NCI-H226 (cell line): ENCODE measurements around the gene CDHR2.

ENCODE experiments used
- DNase-seq: peaks from one replicate; pipeline ENCODE4 v3.0.0-alpha.2; 2015

The CDHR2 gene, protein sequence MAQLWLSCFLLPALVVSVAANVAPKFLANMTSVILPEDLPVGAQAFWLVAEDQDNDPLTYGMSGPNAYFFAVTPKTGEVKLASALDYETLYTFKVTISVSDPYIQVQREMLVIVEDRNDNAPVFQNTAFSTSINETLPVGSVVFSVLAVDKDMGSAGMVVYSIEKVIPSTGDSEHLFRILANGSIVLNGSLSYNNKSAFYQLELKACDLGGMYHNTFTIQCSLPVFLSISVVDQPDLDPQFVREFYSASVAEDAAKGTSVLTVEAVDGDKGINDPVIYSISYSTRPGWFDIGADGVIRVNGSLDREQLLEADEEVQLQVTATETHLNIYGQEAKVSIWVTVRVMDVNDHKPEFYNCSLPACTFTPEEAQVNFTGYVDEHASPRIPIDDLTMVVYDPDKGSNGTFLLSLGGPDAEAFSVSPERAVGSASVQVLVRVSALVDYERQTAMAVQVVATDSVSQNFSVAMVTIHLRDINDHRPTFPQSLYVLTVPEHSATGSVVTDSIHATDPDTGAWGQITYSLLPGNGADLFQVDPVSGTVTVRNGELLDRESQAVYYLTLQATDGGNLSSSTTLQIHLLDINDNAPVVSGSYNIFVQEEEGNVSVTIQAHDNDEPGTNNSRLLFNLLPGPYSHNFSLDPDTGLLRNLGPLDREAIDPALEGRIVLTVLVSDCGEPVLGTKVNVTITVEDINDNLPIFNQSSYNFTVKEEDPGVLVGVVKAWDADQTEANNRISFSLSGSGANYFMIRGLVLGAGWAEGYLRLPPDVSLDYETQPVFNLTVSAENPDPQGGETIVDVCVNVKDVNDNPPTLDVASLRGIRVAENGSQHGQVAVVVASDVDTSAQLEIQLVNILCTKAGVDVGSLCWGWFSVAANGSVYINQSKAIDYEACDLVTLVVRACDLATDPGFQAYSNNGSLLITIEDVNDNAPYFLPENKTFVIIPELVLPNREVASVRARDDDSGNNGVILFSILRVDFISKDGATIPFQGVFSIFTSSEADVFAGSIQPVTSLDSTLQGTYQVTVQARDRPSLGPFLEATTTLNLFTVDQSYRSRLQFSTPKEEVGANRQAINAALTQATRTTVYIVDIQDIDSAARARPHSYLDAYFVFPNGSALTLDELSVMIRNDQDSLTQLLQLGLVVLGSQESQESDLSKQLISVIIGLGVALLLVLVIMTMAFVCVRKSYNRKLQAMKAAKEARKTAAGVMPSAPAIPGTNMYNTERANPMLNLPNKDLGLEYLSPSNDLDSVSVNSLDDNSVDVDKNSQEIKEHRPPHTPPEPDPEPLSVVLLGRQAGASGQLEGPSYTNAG (N-terminal part only)

DNA sequence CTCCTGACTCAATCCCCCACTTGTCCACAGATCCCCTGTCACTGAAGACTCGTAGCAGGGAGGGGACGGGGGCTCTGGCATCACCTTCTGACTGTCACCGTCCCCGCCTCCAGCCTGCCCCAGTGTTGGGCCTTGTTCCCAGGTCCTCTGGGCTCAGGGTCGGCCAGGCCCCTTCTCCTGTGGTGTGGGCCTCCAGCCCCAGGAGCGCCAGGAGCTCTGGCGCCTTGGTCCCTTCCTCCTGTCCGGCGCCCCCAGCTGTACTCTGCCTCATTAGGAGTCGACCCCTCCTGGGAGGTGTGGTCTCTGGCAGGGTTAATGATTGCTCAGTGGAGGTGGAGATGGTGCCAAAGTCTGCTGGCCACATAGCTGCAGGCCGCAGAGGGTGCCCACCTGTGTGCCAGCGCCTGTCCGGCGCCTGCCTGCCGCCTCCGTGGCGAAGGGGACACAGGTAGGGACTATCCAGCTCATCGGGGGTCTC, at the start of gene CDHR2:
CDHR2 (plus strand) TSS at position 376 of the 478 bp plus-strand sequence. CDS start 16,011 bp downstream, outside the sequence.
- DNase-seq = no peak

- no peak for DNase-seq
These were observed 48.6 kb upstream of the CDHR2 start for GRCh38 chr5:176500511-176500910.

GRCh38 chr5:176501333-176501732, 47.8 kb upstream of the CDHR2 start:
- peak; percentile 51 for DNase-seq

- DNase-seq = no peak
These were observed 45.6 kb upstream of the CDHR2 start for GRCh38 chr5:176503496-176503895.

DNA sequence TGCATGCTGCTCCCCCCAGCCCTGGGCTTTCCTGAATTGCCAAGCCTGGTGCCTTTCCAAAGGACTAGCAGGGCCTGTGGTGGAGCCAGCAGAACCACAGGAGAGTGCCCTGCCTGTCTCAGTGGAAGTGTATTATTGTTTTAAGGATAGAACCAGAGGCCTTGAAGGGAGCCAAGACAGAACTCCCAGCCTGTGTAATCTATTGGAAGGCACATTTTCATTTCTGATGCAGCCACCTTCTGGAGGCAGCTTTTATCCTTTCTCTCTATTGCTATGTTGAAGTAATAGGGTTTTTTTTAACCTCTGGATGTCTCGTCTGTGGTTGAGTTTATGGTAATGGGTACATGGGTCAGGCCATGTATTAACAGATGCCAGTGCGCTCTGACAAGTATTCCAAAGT, 41.2 kb upstream of the CDHR2 start:
- DNase-seq = no peak

DNA sequence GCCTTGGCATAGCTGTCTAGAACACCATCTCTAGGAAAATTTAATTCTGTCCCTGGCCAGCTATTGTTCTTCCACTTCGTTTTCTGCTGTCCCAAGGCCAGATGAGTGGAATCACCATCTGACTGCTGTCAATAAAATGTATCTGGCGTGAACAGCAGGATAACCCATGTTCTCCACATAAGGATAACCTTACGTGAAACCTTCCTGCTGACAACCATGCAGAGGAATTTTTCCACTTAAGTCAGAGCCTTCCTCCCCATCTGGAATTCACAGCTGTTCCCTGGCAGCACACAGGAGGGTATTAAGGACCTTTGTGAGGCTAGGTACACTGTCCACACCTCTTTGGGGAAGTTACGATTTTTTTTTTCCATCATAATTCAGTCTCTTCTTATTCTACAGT, 40.5 kb upstream of the CDHR2 start:
- no peak for DNase-seq

GRCh38 chr5:176513788-176514187, 35.4 kb upstream of the CDHR2 start:
- DNase-seq = no peak

DNA sequence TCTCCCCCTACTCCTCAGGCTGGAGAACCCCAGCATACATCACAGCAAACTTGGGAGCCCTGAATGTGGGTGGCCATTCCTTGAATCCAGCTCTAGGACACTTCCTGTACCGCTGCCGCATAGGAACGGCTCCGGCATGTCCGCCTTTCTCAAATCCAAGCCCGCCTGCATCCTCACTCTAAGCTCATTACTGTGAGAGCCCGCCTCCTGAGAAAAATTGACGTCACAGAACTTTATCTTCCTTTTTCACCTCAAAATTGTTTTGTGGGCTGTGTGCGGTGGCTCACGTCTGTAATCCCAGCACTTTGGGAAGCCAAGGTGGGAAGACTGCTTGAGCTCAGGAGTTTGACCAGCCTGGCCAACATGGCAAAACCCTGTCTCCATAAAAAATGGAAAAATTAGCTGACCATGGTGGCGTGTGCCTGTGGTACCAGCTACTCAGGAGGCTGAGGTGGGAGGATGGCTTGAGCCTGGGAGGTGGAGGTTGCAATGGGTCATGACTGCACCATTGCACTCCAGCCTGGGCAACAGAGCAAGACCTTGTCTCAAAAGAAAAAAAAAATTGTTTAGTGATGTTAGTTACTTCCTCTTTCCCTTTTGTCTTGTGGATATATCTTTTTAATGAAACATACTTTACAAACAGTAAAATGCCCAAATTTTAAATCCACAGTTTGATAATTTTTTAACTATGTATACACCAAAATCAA, 34.7 kb upstream of the CDHR2 start:
- DNase-seq = no peak

- DNase-seq = no peak
These were observed 33.7 kb upstream of the CDHR2 start for GRCh38 chr5:176515396-176515795.

DNA sequence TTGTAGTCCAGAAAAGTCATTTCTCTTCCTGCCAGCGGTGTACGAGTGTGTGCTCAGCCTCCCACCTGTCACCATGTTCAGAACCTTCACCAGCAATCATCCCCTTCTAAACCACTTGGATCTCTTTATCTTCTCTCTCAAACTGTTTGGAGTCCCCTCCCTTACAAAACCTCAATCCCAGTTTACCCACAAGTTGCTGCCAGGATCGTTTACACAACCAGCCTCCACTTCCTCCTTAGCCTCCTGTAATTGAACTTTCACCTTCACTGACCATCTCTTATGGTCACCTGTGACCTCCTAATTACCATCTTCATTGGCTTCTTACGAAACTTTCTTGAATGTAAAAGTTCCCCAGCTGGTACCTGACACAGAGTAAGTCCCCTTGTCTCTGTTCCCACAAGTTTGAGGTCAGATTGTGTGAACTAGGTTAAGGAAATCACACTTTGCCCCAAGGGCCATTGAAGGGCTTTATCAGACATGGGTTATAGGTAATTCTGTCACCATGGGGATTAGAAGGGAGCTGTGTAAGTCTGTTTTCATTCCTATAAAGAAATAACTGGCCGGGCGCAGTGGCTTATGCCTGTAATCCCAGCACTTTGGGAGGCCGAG, 32.0 kb upstream of the CDHR2 start:
- no peak for DNase-seq

- DNase-seq = no peak
These were observed 29.1 kb upstream of the CDHR2 start for GRCh38 chr5:176519810-176520720.

DNA sequence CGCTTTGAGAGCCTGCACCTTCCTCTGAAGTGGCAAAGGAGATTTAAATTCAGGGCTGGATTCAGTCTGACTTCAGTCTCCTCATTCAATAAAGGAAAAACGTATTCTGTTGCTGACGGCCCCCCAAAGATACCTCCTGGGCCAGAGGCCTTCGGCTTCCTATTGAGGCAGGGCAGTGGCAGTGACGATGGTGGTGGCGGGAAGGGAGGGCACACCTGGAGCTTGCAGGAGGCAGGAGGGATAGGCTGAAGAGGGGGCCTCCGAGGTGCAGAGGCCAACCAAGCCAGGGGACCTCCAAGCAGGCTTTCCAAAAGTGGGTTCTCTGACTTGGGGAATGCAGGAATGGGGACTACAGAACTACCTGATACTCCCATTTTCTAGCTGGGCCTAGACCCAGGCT, 27.9 kb upstream of the CDHR2 start:
- no peak for DNase-seq

- DNase-seq = no peak
These were observed 27.4 kb upstream of the CDHR2 start for GRCh38 chr5:176521699-176522263.

GRCh38 chr5:176524138-176524537, 25.0 kb upstream of the CDHR2 start:
- DNase-seq = no peak

- DNase-seq = no peak
These were observed 24.2 kb upstream of the CDHR2 start for GRCh38 chr5:176524987-176525386.

DNA sequence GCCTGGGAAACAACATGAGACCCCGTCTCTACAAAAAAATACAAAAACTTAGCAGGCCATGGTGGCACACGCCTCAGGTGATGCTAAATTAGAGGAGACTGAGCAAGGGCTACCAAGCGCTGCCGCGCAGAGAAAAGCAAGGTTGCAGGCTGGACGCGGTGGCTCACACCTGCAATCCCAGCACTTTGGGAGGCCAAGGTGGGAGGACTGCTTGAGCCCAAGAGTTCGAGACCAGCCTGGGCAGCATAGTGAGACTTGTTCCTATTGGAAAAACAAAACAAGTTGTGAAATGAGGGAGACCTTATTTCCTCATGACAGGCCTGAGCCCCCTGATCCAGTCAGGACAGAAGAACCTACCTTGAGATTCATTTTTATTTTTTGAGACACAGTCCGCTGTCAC, 23.5 kb upstream of the CDHR2 start:
- no peak for DNase-seq

DNA sequence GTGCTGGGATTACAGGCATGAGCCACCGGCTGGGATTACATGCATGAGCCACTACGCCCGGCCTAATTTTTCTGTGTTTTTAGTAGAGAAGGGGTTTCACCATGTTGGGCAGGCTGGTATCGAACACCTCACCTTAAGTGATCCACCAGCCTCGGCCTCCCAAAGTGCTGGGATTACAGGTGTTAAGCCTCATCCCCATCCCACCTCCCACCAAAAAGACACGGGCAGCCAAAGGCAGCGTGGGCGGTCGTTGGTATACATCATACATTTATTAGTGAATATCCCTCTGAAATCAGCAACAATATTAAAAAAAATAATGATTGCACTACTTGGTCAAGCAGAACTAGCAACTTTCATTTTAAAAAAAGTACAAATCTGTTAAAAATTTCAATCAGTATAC, 22.7 kb upstream of the CDHR2 start:
- no peak for DNase-seq

- no peak for DNase-seq
These were observed 21.6 kb upstream of the CDHR2 start for GRCh38 chr5:176527246-176528222.

- DNase-seq = no peak
These were observed 20.8 kb upstream of the CDHR2 start for GRCh38 chr5:176528301-176528700.
